IMR-90 (cell line): ENCODE measurements around the gene STX18. TPM values are rescaled to one million over a fixed set of nuclear protein-coding genes. Genes with fewer than 3 reads are reported as not detected.

Experiments used
- ATAC-seq: fragments of 200-7000 bp; cut with Tn5 transposase; 2 replicates; pipeline ENCODE4 v1.9.1; 2020; ENCODE audit warnings: low read depth, mild to moderate bottlenecking, moderate library complexity
- BruUV-seq: library from RNA; stranded (reverse); fragments of 400-500 nt; replicated peaks from 2 replicates; lab custom pipeline; 2021; lab: Mats Ljungman, UMichigan
- CTCF ChIA-PET: fragments of 300-600 bp; formaldehyde crosslinking; extraction: SDS; loops from one replicate; lab custom pipeline; 2021; ENCODE audit warnings: antibody characterized with exemption; lab: Yijun Ruan, JAX
- POLR2A ChIA-PET: fragments of 300-600 bp; sonication (Branson Sonifier 250); formaldehyde crosslinking; loops from one replicate; lab custom pipeline; 2022; ENCODE audit warnings: antibody characterized with exemption; ENCODE audit not compliant: unreplicated experiment; lab: Charles Lee
- DNase-seq: peaks from one replicate; pipeline ENCODE4 v3.0.0; 2013
- H2AFZ ChIP-seq: replicated peaks from 2 replicates; pipeline ENCODE3; 2013; ENCODE audit warnings: low read length, mild to moderate bottlenecking; ENCODE audit not compliant: poor library complexity
- H2AK5ac ChIP-seq: 2 replicates; pipeline ENCODE4 v1.6.1; 2013; ENCODE audit warnings: low read depth, low read length, inconsistent platforms
- H2AK9ac ChIP-seq: replicated peaks from 2 replicates; pipeline ENCODE3; 2013; ENCODE audit warnings: mild to moderate bottlenecking, low read depth, low read length, moderate library complexity; ENCODE audit not compliant: poor library complexity
- H2BK120ac ChIP-seq: 2 replicates; pipeline ENCODE4 v1.6.1; 2013; ENCODE audit warnings: low read depth, low read length, inconsistent platforms
- H2BK15ac ChIP-seq: 3 replicates; pipeline ENCODE4 v1.6.1; 2013; ENCODE audit warnings: low read depth, low read length, inconsistent platforms
- H2BK20ac ChIP-seq: 2 replicates; pipeline ENCODE4 v1.6.1; 2013; ENCODE audit warnings: low read depth, mild to moderate bottlenecking, inconsistent platforms, low read length, moderate library complexity
- H2BK5ac ChIP-seq: 2 replicates; pipeline ENCODE4 v1.6.1; 2013; ENCODE audit warnings: mild to moderate bottlenecking, low read depth, low read length, inconsistent platforms; ENCODE audit not compliant: poor library complexity, severe bottlenecking
- H3K14ac ChIP-seq: replicated peaks from 2 replicates; pipeline ENCODE4 v1.6.1; 2013; ENCODE audit warnings: low read depth, low read length, inconsistent platforms
- H3K18ac ChIP-seq: 2 replicates; pipeline ENCODE4 v1.6.1; 2013; ENCODE audit warnings: low read depth, low read length, control low read depth
- H3K23ac ChIP-seq: 2 replicates; pipeline ENCODE4 v1.6.1; 2013; ENCODE audit warnings: low read depth, low read length, inconsistent platforms
- H3K27ac ChIP-seq: 2 replicates; pipeline ENCODE4 v1.5.1; 2013; ENCODE audit warnings: mild to moderate bottlenecking, control low read depth, low read length; ENCODE audit not compliant: insufficient read depth
- H3K27me3 ChIP-seq: 2 replicates; pipeline ENCODE4 v1.6.1; 2013; ENCODE audit warnings: low read length; ENCODE audit not compliant: control insufficient read depth, insufficient read depth
- H3K36me3 ChIP-seq: 2 replicates; pipeline ENCODE4 v1.6.1; 2013; ENCODE audit warnings: low read length, mixed read lengths; ENCODE audit not compliant: control insufficient read depth, insufficient read depth
- H3K4ac ChIP-seq: 2 replicates; pipeline ENCODE4 v1.6.1; 2013; ENCODE audit warnings: low read depth, low read length, inconsistent platforms
- H3K4me1 ChIP-seq: 2 replicates; pipeline ENCODE4 v1.6.1; 2013; ENCODE audit warnings: low read length, mixed read lengths; ENCODE audit not compliant: control insufficient read depth, insufficient read depth
- H3K4me2 ChIP-seq: 2 replicates; pipeline ENCODE4 v1.6.1; 2013; ENCODE audit warnings: low read depth, mild to moderate bottlenecking, control low read depth, low read length, moderate library complexity
- H3K4me3 ChIP-seq: 2 replicates; pipeline ENCODE4 v1.5.1; 2013; ENCODE audit warnings: low read depth, mild to moderate bottlenecking, control low read depth, low read length, moderate library complexity; ENCODE audit not compliant: insufficient read depth
- H3K56ac ChIP-seq: 2 replicates; pipeline ENCODE4 v1.6.1; 2013; ENCODE audit warnings: low read length, inconsistent platforms; ENCODE audit not compliant: insufficient read depth; ENCODE audit errors: extremely low read depth
- H3K79me1 ChIP-seq, 2 experiments: 2 replicates each; pipeline ENCODE4 v1.6.1; 2013; ENCODE audit warnings: low read length in 2 of 2, inconsistent platforms in 1 of 2, low read depth in 1 of 2
- H3K9ac ChIP-seq: 2 replicates; pipeline ENCODE4 v1.6.1; 2013; ENCODE audit warnings: low read depth, low read length, control low read depth
- H3K9me1 ChIP-seq: 2 replicates; pipeline ENCODE4 v1.6.1; 2013; ENCODE audit warnings: low read length, inconsistent platforms; ENCODE audit not compliant: insufficient read depth
- H3K9me3 ChIP-seq: 2 replicates; pipeline ENCODE4 v1.6.1; 2013; ENCODE audit warnings: low read length; ENCODE audit not compliant: control insufficient read depth, insufficient read depth
- H4K20me1 ChIP-seq: 2 replicates; pipeline ENCODE4 v1.6.1; 2013; ENCODE audit warnings: low read length, inconsistent platforms; ENCODE audit not compliant: insufficient read depth
- H4K5ac ChIP-seq: 2 replicates; pipeline ENCODE4 v1.6.1; 2013; ENCODE audit warnings: mild to moderate bottlenecking, low read depth, low read length, control low read depth
- H4K8ac ChIP-seq, 2 experiments: 2 replicates each; pipeline ENCODE4 v1.6.1; 2013; ENCODE audit warnings: low read depth in 2 of 2, low read length in 2 of 2, control low read depth in 1 of 2, inconsistent platforms in 1 of 2
- H4K91ac ChIP-seq: 2 replicates; pipeline ENCODE4 v1.6.1; 2013; ENCODE audit warnings: low read depth, low read length, inconsistent platforms; ENCODE audit not compliant: insufficient read depth
- BHLHE40 ChIP-seq: fragments of 150-350 bp; IDR thresholded peaks from 2 replicates; pipeline ENCODE4 v1.6.1; 2016; ENCODE audit warnings: mild to moderate bottlenecking, low read depth, low read length
- MAFK ChIP-seq: IDR thresholded peaks from 2 replicates; pipeline ENCODE4 v1.6.1; 2012; ENCODE audit warnings: low read depth, low read length, improper control_type of control experiment
- RCOR1 ChIP-seq: IDR thresholded peaks from 2 replicates; pipeline ENCODE4 v1.6.1; 2012; ENCODE audit warnings: mild to moderate bottlenecking, low read length, improper control_type of control experiment; ENCODE audit not compliant: insufficient replicate concordance
- RFX5 ChIP-seq: IDR thresholded peaks from 2 replicates; pipeline ENCODE4 v1.8.0; 2012; ENCODE audit warnings: low read depth, mild to moderate bottlenecking, low read length, moderate library complexity
- WGBS, 2 experiments: methylation state at CpG; one replicate each; pipeline versions ENCODE4 v1.1.5 to v1.1.7; 2013; ENCODE audit warnings: missing lambda C conversion rate in 2 of 2; ENCODE audit not compliant: insufficient read length in 1 of 2; ENCODE audit errors: extremely low coverage in 2 of 2; 5-methylcytosine and 5-hydroxymethylcytosine counted together
- dilution Hi-C: fragments of 300-500 bp; cut with HindIII; formaldehyde crosslinking; loops from one replicate; pipeline ENCODE4 v1.14.3; 2018; ENCODE audit warnings: low sequenced_read_pairs; ENCODE audit not compliant: unreplicated experiment
- in situ Hi-C: fragments of 300-500 bp; cut with MboI; formaldehyde crosslinking; loops from 3 replicates; pipeline ENCODE4 v1.14.3; 2019; ENCODE audit warnings: low sequenced_read_pairs, inconsistent platforms, mixed read lengths
- intact Hi-C: fragments of 100-400 bp; cut with micrococcal nuclease; formaldehyde crosslinking; loops from 2 replicates; pipeline ENCODE4 v1.10.0; 2022
- polyA plus RNA-seq, 3 experiments: library from polyadenylated mRNA; depleted of rRNA; stranded (reverse); fragments of >200 nt; gene quantifications; 2 replicates each; pipeline ENCODE4 v1.2.3, GENCODE V29; 2012; ENCODE audit warnings: low replicate concordance in 1 of 3
- total RNA-seq: library from RNA; depleted of rRNA; stranded (reverse); fragments of >200 nt; gene quantifications from 2 replicates; pipeline ENCODE4 v1.2.3, GENCODE V29; 2012
- TF ChIP-seq, protein P1 (sequence below): conservative IDR thresholded peaks from 2 replicates; pipeline ENCODE4 v1.5.1; 2012; ENCODE audit warnings: mild to moderate bottlenecking, low read depth, low read length, improper control_type of control experiment

The STX18 gene
- total and polyA plus RNA-seq, 2 of the 4 experiments (the other 2 are of a cell fraction): 20.1 to 23.4 TPM

GRCh38 chr4:4421356-4421755 lies 120.5 kb downstream of the STX18 start:
- no peak overlapping the region for H3K4me2 ChIP-seq
- WGBS, 2 experiments: no CpG with 5 or more reads among the region's 11 CpGs
- no peak overlapping the region for H3K4ac ChIP-seq
- no peak overlapping the region for H2BK120ac ChIP-seq
- in situ Hi-C loops: no loop called here
- H3K18ac ChIP-seq: no peak overlapping the region
- intact Hi-C loops: no loop called here
- H2AK5ac ChIP-seq: no peak overlapping the region
- H3K4me3 ChIP-seq: no peak overlapping the region
- H4K5ac ChIP-seq: no peak overlapping the region
- no peak overlapping the region for H3K14ac ChIP-seq
- H4K8ac ChIP-seq: no peak overlapping the region
- H3K27me3 ChIP-seq: no peaks in the 10 kb centered on the region
- ChIA-PET CTCF (interaction anchor here (1.5 kb wide), 1 partner anchor 26 kb away, joined by 3 read pairs; no protein-coding TSS in a partner anchor), POLR2A (no interaction called here)
- H3K9ac ChIP-seq: no peak overlapping the region
- no peak overlapping the region for H3K23ac ChIP-seq
- TF ChIP-seq MAFK (no peak), RCOR1 (no peak), RFX5 (no peak), BHLHE40 (no peak)
- TF ChIP-seq, protein P1, sequence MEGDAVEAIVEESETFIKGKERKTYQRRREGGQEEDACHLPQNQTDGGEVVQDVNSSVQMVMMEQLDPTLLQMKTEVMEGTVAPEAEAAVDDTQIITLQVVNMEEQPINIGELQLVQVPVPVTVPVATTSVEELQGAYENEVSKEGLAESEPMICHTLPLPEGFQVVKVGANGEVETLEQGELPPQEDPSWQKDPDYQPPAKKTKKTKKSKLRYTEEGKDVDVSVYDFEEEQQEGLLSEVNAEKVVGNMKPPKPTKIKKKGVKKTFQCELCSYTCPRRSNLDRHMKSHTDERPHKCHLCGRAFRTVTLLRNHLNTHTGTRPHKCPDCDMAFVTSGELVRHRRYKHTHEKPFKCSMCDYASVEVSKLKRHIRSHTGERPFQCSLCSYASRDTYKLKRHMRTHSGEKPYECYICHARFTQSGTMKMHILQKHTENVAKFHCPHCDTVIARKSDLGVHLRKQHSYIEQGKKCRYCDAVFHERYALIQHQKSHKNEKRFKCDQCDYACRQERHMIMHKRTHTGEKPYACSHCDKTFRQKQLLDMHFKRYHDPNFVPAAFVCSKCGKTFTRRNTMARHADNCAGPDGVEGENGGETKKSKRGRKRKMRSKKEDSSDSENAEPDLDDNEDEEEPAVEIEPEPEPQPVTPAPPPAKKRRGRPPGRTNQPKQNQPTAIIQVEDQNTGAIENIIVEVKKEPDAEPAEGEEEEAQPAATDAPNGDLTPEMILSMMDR: no peak
- H3K4me1 ChIP-seq: no peaks in the 10 kb centered on the region
- H3K9me1 ChIP-seq: peaks cover 4% of the 10 kb centered on the region; the same call in 1 of the 2 replicates
- no peak overlapping the region for H4K91ac ChIP-seq
- no peak overlapping the region for H3K27ac ChIP-seq
- H3K36me3 ChIP-seq: peaks cover 39% of the 10 kb centered on the region
- BruUV-seq: no TSS peak
- ATAC-seq: no peak
- H4K20me1 ChIP-seq: no peaks in the 10 kb centered on the region
- dilution Hi-C loops: no loop called here
- no peaks in the 10 kb centered on the region for H3K9me3 ChIP-seq
- H2BK5ac ChIP-seq: no peak overlapping the region
- DNase-seq: no peak
- no peaks in the 10 kb centered on the region for H3K79me1 ChIP-seq
- H2BK20ac ChIP-seq: no peak overlapping the region
- no peak overlapping the region for H2AFZ ChIP-seq
- H3K56ac ChIP-seq: no peak overlapping the region
- no peak overlapping the region for H2AK9ac ChIP-seq
- H2BK15ac ChIP-seq: no peak overlapping the region
